Measurements from ENCODE around the gene PPP2R1B. TPM values are rescaled to one million over a fixed set of nuclear protein-coding genes. Genes with fewer than 3 reads are reported as not detected.

The PPP2R1B gene
- total RNA-seq, 3 donors from 2014 or later (not counting 1 experiment from before 2014, with no cell fraction given): 32.6 to 41.4 (median 40.8) TPM

- Mint-ChIP-seq H3K4me3 (no peak overlapping the region), H3K27me3 (ENCODE audit: low read depth in 2 of 2) (no peaks in the 10 kb centered on the region), H3K9me3 (no peaks in the 10 kb centered on the region), H3K27ac (no peak overlapping the region), H3K4me1 (peaks cover 0 to 8% of the 10 kb centered on the region in 2 donors), H3K36me3 (peaks cover 25% of the 10 kb centered on the region)
- no peak for TF ChIP-seq CTCF (IDR thresholded peaks at IDR 0.05)
- intact Hi-C loops (cut with micrococcal nuclease): no loop called here
- H3K4me3 ChIP-seq (ENCODE audit: low read length): no peak overlapping the region
- no peak for DNase-seq
- WGBS (ENCODE audit: insufficient coverage): 67% methylated on average over 2 of the region's 2 CpGs
- H3K27me3 ChIP-seq (ENCODE audit: control insufficient read depth, insufficient read depth, low read length): no peaks in the 10 kb centered on the region
- peaks cover 45% of the 10 kb centered on the region for H3K36me3 ChIP-seq (ENCODE audit: control insufficient read depth, insufficient read depth, low read length)
- no peaks in the 10 kb centered on the region for H3K4me1 ChIP-seq (ENCODE audit: control insufficient read depth, insufficient read depth, low read length)
- ATAC-seq: no peak
- H3K9me3 ChIP-seq (ENCODE audit: control insufficient read depth, insufficient read depth, low read length): no peaks in the 10 kb centered on the region
- no peak overlapping the region for H3K27ac ChIP-seq (ENCODE audit: low read length)
Measured at GRCh38 chr11:111741751-111742150, 24.4 kb downstream of the PPP2R1B start.

- Histone ChIP-seq H3K36me3 (ENCODE audit: control insufficient read depth, insufficient read depth, low read length) (peaks cover 29% of the 10 kb centered on the region), H3K4me3 (ENCODE audit: low read length) (no peak overlapping the region), H3K4me1 (ENCODE audit: control insufficient read depth, insufficient read depth, low read length) (no peaks in the 10 kb centered on the region), H3K9me3 (ENCODE audit: control insufficient read depth, insufficient read depth, low read length) (no peaks in the 10 kb centered on the region), H3K27me3 (ENCODE audit: control insufficient read depth, insufficient read depth, low read length) (no peaks in the 10 kb centered on the region), H3K27ac (ENCODE audit: low read length) (no peak overlapping the region)
- WGBS (ENCODE audit: insufficient coverage): 100% methylated on average over 1 of the region's 2 CpGs
- no peak overlapping the region for H3K4me3 Mint-ChIP-seq
- no peaks in the 10 kb centered on the region for H3K9me3 Mint-ChIP-seq
- TF ChIP-seq CTCF (IDR thresholded peaks at IDR 0.05): no peak
- intact Hi-C loops (cut with micrococcal nuclease): no loop called here
- no peaks in the 10 kb centered on the region for H3K4me1 Mint-ChIP-seq
- ATAC-seq (no peak), DNase-seq (no peak)
- no peak overlapping the region for H3K27ac Mint-ChIP-seq
- peaks cover 14% of the 10 kb centered on the region for H3K36me3 Mint-ChIP-seq
- no peaks in the 10 kb centered on the region for H3K27me3 Mint-ChIP-seq (ENCODE audit: low read depth in 2 of 2)
Measured at GRCh38 chr11:111739299-111739698, 26.9 kb downstream of the PPP2R1B start.

- Mint-ChIP-seq H3K4me1 (no peaks in the 10 kb centered on the region), H3K27ac (peak overlapping the region in 1 of 2 donors; percentile 68), H3K4me3 (no peak overlapping the region), H3K27me3 (ENCODE audit: low read depth in 2 of 2) (no peaks in the 10 kb centered on the region), H3K36me3 (peaks cover 14% of the 10 kb centered on the region), H3K9me3 (no peaks in the 10 kb centered on the region)
- no peak for TF ChIP-seq CTCF (IDR thresholded peaks at IDR 0.05)
- Histone ChIP-seq H3K9me3 (ENCODE audit: control insufficient read depth, insufficient read depth, low read length) (no peaks in the 10 kb centered on the region), H3K36me3 (ENCODE audit: control insufficient read depth, insufficient read depth, low read length) (peaks cover 17% of the 10 kb centered on the region), H3K4me3 (ENCODE audit: low read length) (no peak overlapping the region), H3K27ac (ENCODE audit: low read length) (no peak overlapping the region), H3K4me1 (ENCODE audit: control insufficient read depth, insufficient read depth, low read length) (no peaks in the 10 kb centered on the region), H3K27me3 (ENCODE audit: control insufficient read depth, insufficient read depth, low read length) (no peaks in the 10 kb centered on the region)
- intact Hi-C loops (cut with micrococcal nuclease): no loop called here
- 92% methylated on average over 14 of the region's 14 CpGs for WGBS (ENCODE audit: insufficient coverage)
- peak in 1 of 3 donors; percentile 6 for ATAC-seq
- DNase-seq: no peak
Measured at GRCh38 chr11:111737444-111738210, 28.6 kb downstream of the PPP2R1B start.

Data from natural killer cell (primary cell).